Measurements from ENCODE around the gene PCDHGA6.

Gene PCDHGA6

DNA sequence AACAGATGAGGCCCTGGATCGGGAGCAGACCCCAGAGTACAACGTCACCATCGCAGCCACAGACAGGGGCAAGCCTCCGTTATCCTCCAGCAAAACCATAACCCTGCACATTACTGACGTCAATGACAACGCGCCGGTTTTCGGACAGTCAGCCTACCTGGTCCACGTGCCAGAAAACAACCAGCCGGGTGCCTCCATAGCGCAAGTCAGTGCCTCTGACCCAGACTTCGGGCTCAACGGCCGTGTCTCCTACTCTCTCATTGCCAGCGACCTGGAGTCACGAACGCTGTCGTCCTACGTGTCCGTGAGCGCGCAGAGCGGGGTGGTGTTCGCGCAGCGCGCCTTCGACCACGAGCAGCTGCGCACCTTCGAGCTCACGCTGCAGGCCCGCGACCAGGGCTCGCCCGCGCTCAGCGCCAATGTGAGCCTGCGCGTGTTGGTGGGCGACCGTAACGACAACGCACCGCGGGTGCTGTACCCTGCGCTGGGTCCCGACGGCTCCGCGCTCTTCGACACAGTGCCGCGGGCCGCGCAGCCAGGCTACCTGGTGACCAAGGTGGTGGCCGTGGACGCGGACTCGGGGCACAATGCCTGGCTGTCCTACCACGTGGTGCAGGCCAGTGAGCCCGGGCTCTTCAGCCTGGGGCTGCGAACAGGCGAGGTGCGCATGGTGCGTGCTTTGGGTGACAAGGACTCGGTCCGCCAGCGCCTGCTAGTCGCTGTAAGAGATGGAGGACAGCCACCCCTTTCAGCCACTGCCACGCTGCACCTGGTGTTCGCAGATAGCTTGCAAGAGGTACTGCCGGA is 45.6 kb downstream of the PCDHGA6 start:
- no peak for DNase-seq (ENCODE audit: low read depth in 3 of 3)

GRCh38 chr5:141420855-141421488 is 47.3 kb downstream of the PCDHGA6 start, which contains the start of gene PCDHGA11:
Gene PCDHGA11 (plus strand): TSS chr5:141421051. CDS start chr5:141421228, 177 bp downstream.
- peak in 1 of 3 donors; percentile 24 for DNase-seq (ENCODE audit: low read depth in 3 of 3)

- DNase-seq (ENCODE audit: low read depth in 3 of 3): no peak
Observed at GRCh38 chr5:141421489-141421855, 47.8 kb downstream of the PCDHGA6 start.

DNA sequence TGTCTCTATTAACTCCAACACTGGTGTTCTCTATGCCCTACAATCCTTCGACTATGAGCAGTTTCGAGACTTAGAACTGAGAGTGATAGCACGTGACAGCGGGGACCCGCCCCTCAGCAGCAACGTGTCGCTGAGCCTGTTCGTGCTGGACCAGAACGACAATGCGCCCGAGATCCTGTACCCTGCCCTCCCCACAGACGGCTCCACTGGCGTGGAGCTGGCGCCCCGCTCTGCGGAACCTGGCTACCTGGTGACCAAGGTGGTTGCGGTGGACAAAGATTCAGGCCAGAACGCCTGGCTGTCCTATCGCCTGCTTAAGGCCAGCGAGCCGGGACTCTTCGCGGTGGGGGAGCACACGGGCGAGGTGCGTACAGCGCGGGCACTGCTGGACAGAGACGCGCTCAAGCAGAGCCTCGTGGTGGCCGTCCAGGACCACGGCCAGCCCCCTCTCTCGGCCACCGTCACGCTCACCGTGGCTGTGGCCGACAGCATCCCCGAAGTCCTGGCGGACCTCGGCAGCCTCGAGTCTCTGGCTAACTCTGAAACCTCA is 49.1 kb downstream of the PCDHGA6 start:
- DNase-seq (ENCODE audit: low read depth in 3 of 3): no peak

DNA sequence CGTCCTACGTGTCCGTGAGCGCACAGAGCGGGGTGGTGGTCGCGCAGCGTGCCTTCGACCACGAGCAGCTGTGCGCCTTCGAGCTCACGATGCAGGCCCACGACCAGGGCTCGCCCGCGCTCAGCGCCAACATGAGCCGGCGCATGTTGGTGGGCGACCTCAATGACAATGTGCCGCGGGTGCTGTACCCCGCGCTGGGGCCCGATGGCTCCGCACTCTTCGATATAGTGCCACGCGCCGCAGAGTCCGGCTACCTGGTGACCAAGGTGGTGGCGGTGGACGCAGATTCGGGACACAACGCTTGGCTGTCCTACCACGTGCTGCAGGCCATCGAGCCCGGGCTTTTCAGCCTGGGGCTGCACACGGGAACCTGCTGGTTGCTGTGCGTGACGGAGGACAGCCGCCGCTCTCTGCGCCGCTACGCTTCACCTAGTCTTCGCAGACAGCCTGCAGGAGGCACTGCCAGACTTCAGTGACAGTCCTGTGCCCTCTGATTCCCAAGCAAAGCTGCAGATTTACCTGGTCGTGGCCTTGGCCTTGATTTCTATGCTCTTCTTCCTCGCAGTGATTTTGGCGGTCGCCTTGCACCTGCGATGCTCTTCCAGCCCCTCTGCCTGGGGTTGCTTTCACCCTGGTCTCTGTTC is 54.2 kb downstream of the PCDHGA6 start:
- no peak for DNase-seq (ENCODE audit: low read depth in 3 of 3)
